Stimulated activated CD8-positive, alpha-beta memory T cell treated with anti-CD3 and anti-CD28 coated beads, Interleukin-4, amount 100 ng/mL, for 1 hour (primary cell): ENCODE measurements around the gene KLHDC9.

Experiments
- DNase-seq, 2 donors: peaks; one replicate each; pipeline ENCODE4 v3.0.0-alpha.2; 2020; ENCODE audit warnings: low read depth in 2 of 2, low spot score in 1 of 2

The KLHDC9 gene

GRCh38 chr1:161130266-161130665 is 32.1 kb downstream of the KLHDC9 start:
- DNase-seq = no peak

- DNase-seq = no peak
Measured at GRCh38 chr1:161131523-161132409, 33.6 kb downstream of the KLHDC9 start.

DNA sequence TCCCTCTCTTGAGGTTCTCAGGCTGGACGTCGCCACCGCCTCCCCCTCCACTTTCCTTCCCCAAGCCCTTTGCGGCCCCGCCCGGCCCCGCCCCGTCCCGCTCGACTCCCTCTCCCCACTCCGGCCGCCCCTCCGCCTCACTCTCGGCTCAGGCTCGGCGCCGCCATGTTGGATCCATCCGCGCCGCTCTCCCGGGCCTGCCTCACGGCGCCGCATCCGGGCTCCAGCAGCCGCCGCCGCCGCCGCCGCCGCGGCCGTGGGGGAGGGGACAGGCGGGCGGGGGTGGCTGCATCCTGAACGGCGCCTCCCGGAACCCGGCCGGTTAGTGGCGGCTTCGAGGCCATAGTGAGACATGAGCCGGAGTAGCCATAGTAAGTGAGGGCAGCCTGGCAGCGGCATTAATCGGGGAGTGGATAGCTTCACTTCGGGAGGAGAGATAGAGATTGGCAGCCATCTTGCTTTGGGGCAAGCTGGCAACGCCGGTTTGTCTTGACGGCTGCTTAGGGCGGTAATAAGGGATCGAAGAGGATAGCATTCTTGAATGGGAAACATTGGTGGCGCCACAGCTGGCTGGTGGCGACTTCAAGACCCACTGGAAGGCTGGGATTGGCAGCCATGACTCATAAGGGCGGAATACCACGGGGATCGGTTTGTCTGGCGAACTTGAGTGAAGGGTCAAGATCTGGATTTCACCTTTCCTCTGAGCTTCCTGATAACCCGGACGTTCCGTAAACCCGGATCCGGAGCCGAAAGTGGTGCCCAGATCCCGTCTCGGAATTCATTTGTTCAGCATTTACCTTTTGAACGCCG is 34.5 kb downstream of the KLHDC9 start, which contains the start of gene DEDD:
DEDD (minus strand) TSS at position 258 of the 810 bp plus-strand sequence. CDS start 8,205 bp downstream, outside the sequence.
- peak; percentile 57 to 77 for DNase-seq

DNA sequence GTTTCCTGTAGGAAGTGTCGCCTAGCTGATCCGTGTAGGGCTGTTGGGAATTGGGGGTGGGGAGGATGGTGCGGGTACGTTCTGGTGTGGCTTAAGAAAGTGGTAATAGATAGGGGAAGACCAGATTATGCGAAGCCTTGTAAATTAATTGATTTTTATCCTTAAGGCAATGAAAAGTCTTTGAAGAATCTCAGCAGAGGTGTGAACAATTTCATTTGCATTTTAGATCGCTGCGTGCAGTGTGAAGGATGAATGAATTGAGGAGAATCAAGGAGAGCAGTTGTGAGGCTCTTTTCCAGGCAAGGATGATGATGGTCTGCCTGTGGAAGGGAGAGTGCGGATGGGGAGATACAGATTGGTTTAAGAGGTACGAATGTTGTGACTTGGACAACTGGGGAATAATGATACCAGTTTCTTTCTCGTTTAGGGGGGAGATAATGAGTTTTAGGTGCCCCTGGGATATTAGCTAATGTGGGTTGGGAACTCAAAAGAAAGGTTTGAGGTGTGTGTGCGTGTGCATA is 35.1 kb downstream of the KLHDC9 start:
- DNase-seq = no peak

GRCh38 chr1:161137881-161138280 is 39.7 kb downstream of the KLHDC9 start:
- DNase-seq = no peak

DNA sequence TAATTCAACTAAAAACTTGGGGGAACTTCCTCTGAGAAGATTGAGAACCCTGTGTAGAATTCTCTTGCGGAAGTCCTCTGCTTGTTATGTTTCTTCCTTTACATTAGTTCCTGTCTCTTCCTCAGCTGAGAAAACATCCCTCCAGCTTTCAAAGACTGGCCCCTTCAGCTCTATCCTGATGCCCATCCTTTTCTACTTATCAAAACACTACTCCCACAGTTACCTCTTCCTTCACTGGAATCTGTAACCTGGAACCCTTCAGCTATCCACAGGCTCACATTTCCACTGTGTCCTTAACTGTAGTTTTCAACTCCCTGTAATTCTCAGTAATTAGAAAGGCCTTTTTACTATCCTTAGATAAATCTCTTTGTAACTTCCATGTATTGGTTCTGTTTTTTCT is 40.3 kb downstream of the KLHDC9 start:
- DNase-seq = no peak

- DNase-seq = no peak
Measured at GRCh38 chr1:161139766-161140165, 41.6 kb downstream of the KLHDC9 start.

GRCh38 chr1:161140755-161141400 is 42.7 kb downstream of the KLHDC9 start:
- no peak for DNase-seq

DNA sequence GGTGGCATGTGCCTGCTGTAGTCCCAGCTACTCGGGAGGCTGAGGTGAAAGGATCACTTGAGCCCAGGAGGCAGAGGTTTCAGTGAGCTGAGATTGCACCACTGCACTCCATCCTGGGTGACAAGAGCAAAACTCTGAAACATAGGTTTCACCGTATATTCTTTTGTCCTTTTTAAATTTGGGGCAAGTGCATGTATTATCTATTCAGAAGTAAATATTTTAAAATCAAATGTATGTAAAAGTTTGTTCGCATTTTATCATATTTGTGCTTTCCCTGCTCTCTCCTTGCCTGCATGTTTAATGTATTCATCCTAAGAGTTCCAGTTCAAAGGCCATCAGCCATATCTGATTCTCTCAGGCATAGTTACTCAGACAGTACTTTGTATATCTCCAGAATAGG is 47.7 kb downstream of the KLHDC9 start:
- no peak for DNase-seq
